ENCODE measurements around the gene RNLS. TPM values are rescaled to one million over a fixed set of nuclear protein-coding genes. Genes with fewer than 3 reads are reported as not detected.

The RNLS gene
- total RNA-seq, 1 experiment from 2014 or later, result not detected

DNA sequence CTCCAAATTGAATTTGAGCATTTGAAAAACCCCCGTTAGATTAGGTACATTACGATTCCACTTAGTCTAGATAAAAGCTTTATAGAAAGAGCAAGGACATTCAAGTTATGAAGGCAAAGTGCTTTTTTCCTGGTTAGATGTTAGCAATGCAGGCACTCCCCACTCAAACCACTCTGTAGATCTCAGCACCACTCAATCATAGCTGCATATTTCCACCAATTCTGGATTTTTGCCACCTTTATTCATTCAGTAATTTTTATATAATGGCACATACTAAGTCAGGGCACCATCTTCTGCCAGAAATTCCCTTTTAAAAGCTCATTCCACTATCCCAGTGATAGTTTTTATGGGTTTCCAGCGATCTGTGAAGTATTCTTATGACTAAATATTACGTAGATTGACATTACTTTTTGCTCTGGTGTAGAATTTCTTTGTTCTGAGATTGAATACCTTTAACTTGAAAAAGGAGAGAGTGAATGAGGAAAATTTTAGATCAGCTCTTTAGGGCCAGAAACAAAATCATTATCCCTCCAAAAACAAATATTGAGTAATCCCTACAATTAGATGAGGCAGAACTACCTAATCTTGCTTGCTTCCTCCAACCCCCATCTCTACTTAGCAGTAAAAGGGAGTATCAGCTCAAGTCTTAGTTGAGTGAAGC lies 51.6 kb downstream of the RNLS start:
- RAD21 ChIA-PET (ENCODE audit: low non-redundant PET in 1 of 2, low total read pairs in 2 of 2, uncharacterized antibody in 2 of 2, unreplicated experiment in 2 of 2), result no interaction called here
- Histone ChIP-seq H3K4me1 (ENCODE audit: control insufficient read depth in 1 of 2, insufficient read depth in 2 of 2, low read length in 2 of 2) (no peaks in the 10 kb centered on the region), H3K4me3 (replicated peaks in 1 of 2; ENCODE audit: low read depth in 1 of 2, low read length in 2 of 2) (no peak overlapping the region), H3K9me3 (ENCODE audit: control insufficient read depth in 1 of 2, insufficient read depth in 1 of 2, low read depth in 1 of 2, low read length in 2 of 2) (no peaks in the 10 kb centered on the region), H3K9me2 (ENCODE audit: insufficient read depth) (no peaks in the 10 kb centered on the region), H2AFZ (ENCODE audit: low read depth, low read length, poor library complexity, severe bottlenecking) (no peak overlapping the region), H3K4me2 (ENCODE audit: low read length) (no peak overlapping the region), H3K36me3 (ENCODE audit: control insufficient read depth in 1 of 2, insufficient read depth in 2 of 2, low read length in 2 of 2) (no peaks in the 10 kb centered on the region), H3K27ac (ENCODE audit: low read depth, low read length) (no peak overlapping the region), H3K79me2 (ENCODE audit: insufficient read depth, low read length) (no peaks in the 10 kb centered on the region), H3K27me3 (ENCODE audit: insufficient read depth, low read length) (no peaks in the 10 kb centered on the region), H3K9ac (ENCODE audit: low read length) (no peak overlapping the region), H4K20me1 (ENCODE audit: insufficient read depth) (no peaks in the 10 kb centered on the region)
- ATAC-seq (no peak), DNase-seq (ENCODE audit: low read depth, low spot score) (no peak)
- CTCF ChIA-PET, result no interaction called here
- POLR2A ChIA-PET, result no interaction called here
- intact Hi-C loops (cut with micrococcal nuclease), result no loop called here
- no TSS peak for BruUV-seq (replicated peaks)
- no peak for TF ChIP-seq ZNF274 (IDR thresholded peaks at IDR 0.05; ENCODE audit: low read depth, low read length)

DNA sequence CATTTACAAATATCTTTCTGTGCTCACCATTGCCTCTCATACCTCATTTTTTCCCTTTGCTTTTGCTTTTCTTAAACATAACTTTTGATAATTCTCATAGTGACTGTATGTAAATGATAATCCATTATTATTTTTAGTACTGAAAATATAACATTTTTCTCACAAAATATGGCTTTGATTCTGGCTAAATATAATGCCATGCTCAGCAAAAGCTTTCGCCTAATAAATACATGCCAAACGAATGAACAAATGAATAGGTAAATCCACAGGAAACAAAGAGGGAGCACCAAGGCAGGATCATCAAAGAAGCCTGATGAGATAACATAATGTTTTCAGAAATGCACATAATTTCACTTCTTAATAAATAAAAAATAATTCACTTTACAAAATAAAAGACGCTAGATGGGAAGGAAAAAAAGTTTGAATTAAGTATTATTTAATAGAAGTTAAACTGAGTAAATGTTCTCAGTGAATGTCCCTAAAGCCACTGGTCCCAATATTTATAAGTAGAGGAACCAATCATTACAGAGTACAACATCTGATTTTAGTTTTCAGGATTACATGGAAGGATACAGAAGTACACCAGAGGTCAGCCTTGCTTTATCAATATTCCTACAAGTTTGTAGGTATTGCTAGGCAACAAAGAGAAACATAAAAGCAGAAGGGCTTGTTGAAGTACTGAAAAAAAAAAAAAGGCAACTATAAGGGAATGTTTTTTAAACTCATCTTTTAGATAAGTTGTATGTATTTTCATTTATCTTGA lies 52.3 kb downstream of the RNLS start:
- no peak overlapping the region for H3K9ac ChIP-seq (ENCODE audit: low read length)
- H3K36me3 ChIP-seq (ENCODE audit: control insufficient read depth in 1 of 2, insufficient read depth in 2 of 2, low read length in 2 of 2), result no peaks in the 10 kb centered on the region
- no peak overlapping the region for H2AFZ ChIP-seq (ENCODE audit: low read depth, low read length, poor library complexity, severe bottlenecking)
- H3K9me2 ChIP-seq (ENCODE audit: insufficient read depth), result no peaks in the 10 kb centered on the region
- no peak overlapping the region for H3K4me2 ChIP-seq (ENCODE audit: low read length)
- BruUV-seq (replicated peaks), result no TSS peak
- no peaks in the 10 kb centered on the region for H4K20me1 ChIP-seq (ENCODE audit: insufficient read depth)
- peaks cover 4% of the 10 kb centered on the region in 2 experiments; a peak in 3 of 4 replicates for H3K4me1 ChIP-seq (ENCODE audit: control insufficient read depth in 1 of 2, insufficient read depth in 2 of 2, low read length in 2 of 2)
- no peak overlapping the region for H3K27ac ChIP-seq (ENCODE audit: low read depth, low read length)
- CTCF ChIA-PET, result no interaction called here
- H3K4me3 ChIP-seq (replicated peaks in 1 of 2; ENCODE audit: low read depth in 1 of 2, low read length in 2 of 2), result no peak overlapping the region
- H3K27me3 ChIP-seq (ENCODE audit: insufficient read depth, low read length), result no peaks in the 10 kb centered on the region
- intact Hi-C loops (cut with micrococcal nuclease), result no loop called here
- RAD21 ChIA-PET (ENCODE audit: low non-redundant PET in 1 of 2, low total read pairs in 2 of 2, uncharacterized antibody in 2 of 2, unreplicated experiment in 2 of 2), result no interaction called here
- TF ChIP-seq EZH2 (IDR thresholded peaks at IDR 0.05), result no peak
- TF ChIP-seq ZFX (IDR thresholded peaks at IDR 0.05), result no peak
- no peak for TF ChIP-seq EZH2phosphoT487 (IDR thresholded peaks at IDR 0.05; ENCODE audit: borderline replicate concordance)
- TF ChIP-seq CEBPB (IDR thresholded peaks at IDR 0.05; ENCODE audit: low read depth), result no peak
- no peak for TF ChIP-seq FOSL1 (IDR thresholded peaks at IDR 0.05; ENCODE audit: low read depth)
- TF ChIP-seq SP1 (IDR thresholded peaks at IDR 0.05; ENCODE audit: low read depth), result no peak
- TF ChIP-seq POLR2A (IDR thresholded peaks at IDR 0.05; ENCODE audit: borderline replicate concordance, extremely low read depth, insufficient read depth, insufficient read length), result no peak
- TF ChIP-seq RAD21 (IDR thresholded peaks at IDR 0.05; ENCODE audit: low read depth), result no peak
- TF ChIP-seq, protein P1, sequence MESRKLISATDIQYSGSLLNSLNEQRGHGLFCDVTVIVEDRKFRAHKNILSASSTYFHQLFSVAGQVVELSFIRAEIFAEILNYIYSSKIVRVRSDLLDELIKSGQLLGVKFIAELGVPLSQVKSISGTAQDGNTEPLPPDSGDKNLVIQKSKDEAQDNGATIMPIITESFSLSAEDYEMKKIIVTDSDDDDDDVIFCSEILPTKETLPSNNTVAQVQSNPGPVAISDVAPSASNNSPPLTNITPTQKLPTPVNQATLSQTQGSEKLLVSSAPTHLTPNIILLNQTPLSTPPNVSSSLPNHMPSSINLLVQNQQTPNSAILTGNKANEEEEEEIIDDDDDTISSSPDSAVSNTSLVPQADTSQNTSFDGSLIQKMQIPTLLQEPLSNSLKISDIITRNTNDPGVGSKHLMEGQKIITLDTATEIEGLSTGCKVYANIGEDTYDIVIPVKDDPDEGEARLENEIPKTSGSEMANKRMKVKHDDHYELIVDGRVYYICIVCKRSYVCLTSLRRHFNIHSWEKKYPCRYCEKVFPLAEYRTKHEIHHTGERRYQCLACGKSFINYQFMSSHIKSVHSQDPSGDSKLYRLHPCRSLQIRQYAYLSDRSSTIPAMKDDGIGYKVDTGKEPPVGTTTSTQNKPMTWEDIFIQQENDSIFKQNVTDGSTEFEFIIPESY (IDR thresholded peaks at IDR 0.05; ENCODE audit: extremely low read depth, insufficient replicate concordance, low read length), result no peak
- TF ChIP-seq JUND (IDR thresholded peaks at IDR 0.05), result no peak
- TF ChIP-seq, protein P2, sequence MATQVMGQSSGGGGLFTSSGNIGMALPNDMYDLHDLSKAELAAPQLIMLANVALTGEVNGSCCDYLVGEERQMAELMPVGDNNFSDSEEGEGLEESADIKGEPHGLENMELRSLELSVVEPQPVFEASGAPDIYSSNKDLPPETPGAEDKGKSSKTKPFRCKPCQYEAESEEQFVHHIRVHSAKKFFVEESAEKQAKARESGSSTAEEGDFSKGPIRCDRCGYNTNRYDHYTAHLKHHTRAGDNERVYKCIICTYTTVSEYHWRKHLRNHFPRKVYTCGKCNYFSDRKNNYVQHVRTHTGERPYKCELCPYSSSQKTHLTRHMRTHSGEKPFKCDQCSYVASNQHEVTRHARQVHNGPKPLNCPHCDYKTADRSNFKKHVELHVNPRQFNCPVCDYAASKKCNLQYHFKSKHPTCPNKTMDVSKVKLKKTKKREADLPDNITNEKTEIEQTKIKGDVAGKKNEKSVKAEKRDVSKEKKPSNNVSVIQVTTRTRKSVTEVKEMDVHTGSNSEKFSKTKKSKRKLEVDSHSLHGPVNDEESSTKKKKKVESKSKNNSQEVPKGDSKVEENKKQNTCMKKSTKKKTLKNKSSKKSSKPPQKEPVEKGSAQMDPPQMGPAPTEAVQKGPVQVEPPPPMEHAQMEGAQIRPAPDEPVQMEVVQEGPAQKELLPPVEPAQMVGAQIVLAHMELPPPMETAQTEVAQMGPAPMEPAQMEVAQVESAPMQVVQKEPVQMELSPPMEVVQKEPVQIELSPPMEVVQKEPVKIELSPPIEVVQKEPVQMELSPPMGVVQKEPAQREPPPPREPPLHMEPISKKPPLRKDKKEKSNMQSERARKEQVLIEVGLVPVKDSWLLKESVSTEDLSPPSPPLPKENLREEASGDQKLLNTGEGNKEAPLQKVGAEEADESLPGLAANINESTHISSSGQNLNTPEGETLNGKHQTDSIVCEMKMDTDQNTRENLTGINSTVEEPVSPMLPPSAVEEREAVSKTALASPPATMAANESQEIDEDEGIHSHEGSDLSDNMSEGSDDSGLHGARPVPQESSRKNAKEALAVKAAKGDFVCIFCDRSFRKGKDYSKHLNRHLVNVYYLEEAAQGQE (IDR thresholded peaks at IDR 0.05; ENCODE audit: low read depth), result no peak
- no peak for TF ChIP-seq YY1 (IDR thresholded peaks at IDR 0.05; ENCODE audit: extremely low read depth, insufficient replicate concordance, low read depth, low read length)
- no peak for TF ChIP-seq TCF7L2 (IDR thresholded peaks at IDR 0.05; ENCODE audit: borderline replicate concordance, extremely low read depth, insufficient read depth, insufficient read length)
- no peak for TF ChIP-seq SRF (IDR thresholded peaks at IDR 0.05; ENCODE audit: low read depth)
- no peak for TF ChIP-seq ZNF274 (IDR thresholded peaks at IDR 0.05; ENCODE audit: low read depth, low read length)
- DNase-seq (ENCODE audit: low read depth, low spot score) (no peak), ATAC-seq (no peak)
- H3K9me3 ChIP-seq (ENCODE audit: control insufficient read depth in 1 of 2, insufficient read depth in 1 of 2, low read depth in 1 of 2, low read length in 2 of 2), result no peaks in the 10 kb centered on the region
- POLR2A ChIA-PET, result no interaction called here
- no peaks in the 10 kb centered on the region for H3K79me2 ChIP-seq (ENCODE audit: insufficient read depth, low read length)

All from HCT116 (cell line).